ENCODE results near the gene UBE2E2. TPM values are rescaled to one million over a fixed set of nuclear protein-coding genes. Genes with fewer than 3 reads are reported as not detected.
A peak's percentile ranks its signal among the peaks of the same experiment; 100 is the strongest.
"Not testable (repeated sequence)": the region's sequence is repeated elsewhere in the genome, so short reads cannot be mapped to it uniquely, and the experiment has no call there.

Gene UBE2E2
- total RNA-seq, 1 donor from 2014 or later, result 61.3 TPM

DNA sequence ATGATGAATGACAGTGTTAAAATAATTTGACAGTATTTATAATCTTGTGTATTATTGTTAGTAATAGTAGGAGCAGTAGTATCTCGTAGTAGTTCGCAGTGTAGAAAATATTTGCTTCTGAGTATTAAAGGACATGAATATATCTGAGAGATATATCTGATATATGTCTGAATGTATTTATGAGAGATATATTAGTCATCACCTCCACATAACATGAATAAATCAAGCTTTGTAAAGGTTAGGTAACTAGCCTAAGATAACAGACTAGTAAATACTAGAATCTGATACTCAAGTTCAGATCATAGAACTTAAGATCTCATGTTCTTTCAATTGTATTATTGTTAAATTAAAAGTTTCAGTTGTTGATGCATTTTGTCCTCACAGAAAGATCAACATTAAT is 130.5 kb downstream of the UBE2E2 start:
- Histone ChIP-seq H3K4me3 (ENCODE audit: low read depth, low read length) (no peak overlapping the region), H3K27me3 (ENCODE audit: control insufficient read depth, insufficient read depth, low read length) (no peaks in the 10 kb centered on the region), H3K36me3 (ENCODE audit: control insufficient read depth, insufficient read depth, low read length) (no peaks in the 10 kb centered on the region)
- FAIRE-seq (no peak), DNase-seq (ENCODE audit: low read depth) (peak; percentile 63)
- TF ChIP-seq, protein P1, sequence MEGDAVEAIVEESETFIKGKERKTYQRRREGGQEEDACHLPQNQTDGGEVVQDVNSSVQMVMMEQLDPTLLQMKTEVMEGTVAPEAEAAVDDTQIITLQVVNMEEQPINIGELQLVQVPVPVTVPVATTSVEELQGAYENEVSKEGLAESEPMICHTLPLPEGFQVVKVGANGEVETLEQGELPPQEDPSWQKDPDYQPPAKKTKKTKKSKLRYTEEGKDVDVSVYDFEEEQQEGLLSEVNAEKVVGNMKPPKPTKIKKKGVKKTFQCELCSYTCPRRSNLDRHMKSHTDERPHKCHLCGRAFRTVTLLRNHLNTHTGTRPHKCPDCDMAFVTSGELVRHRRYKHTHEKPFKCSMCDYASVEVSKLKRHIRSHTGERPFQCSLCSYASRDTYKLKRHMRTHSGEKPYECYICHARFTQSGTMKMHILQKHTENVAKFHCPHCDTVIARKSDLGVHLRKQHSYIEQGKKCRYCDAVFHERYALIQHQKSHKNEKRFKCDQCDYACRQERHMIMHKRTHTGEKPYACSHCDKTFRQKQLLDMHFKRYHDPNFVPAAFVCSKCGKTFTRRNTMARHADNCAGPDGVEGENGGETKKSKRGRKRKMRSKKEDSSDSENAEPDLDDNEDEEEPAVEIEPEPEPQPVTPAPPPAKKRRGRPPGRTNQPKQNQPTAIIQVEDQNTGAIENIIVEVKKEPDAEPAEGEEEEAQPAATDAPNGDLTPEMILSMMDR (IDR thresholded peaks at IDR 0.05; ENCODE audit: insufficient read depth, low read length, severe bottlenecking), result no peak

DNA sequence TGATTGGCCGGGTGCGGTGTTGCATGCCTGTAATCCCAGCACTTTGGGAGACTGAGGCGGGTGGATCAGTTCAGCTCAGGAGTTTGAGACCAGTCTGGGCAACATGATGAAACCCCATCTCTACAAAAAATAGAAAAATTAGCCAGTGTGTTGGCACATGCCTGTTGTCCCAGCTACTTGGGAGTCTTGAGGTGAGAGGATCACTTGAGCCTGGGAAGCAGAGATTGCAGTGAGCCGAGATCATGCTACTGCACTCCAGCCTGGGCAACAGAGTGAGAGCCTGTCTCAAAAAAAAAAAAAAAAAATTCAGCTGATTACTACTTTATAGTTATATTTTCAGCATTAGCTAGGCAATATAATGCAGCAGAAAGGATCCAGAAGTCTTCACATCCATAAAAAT is 133.7 kb downstream of the UBE2E2 start:
- FAIRE-seq; DNase-seq (ENCODE audit: low read depth); H3K4me3 ChIP-seq (ENCODE audit: low read depth, low read length); H3K36me3 ChIP-seq (ENCODE audit: control insufficient read depth, insufficient read depth, low read length); H3K27me3 ChIP-seq (ENCODE audit: control insufficient read depth, insufficient read depth, low read length): not testable (repeated sequence)

DNA sequence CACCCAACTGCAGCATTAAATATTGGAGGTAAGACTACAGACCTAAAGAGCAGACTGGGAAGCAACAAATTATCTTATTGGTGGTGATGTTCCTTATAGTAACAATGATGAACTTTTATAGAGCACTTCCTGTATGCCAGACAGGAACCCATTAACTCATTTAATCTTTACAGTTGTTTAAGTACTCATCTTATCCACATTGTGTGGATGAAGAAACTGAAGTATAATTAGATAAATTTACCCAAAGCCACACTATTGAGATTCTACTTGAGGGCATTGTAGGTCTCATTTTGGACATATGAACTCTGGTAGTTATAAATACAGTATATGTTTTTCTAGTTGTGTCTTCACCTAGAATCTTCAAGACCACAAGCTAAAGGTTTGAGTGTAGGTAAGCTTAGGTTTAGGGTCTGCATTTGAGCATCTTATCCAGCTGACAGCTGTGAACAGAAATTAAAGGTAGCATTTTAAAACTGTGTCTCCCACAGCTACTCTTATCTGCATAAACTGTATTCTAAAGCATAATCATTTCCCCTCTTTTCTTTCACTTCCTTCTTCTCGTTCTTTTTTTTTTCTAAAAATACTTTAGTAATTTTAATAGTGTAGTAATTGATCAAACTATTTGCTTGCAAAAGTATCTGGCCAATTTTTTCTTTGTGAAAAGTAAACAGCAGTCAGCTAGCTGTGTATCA is 138.2 kb downstream of the UBE2E2 start:
- DNase-seq (ENCODE audit: low read depth) (no peak), FAIRE-seq (no peak)
- Histone ChIP-seq H3K27me3 (ENCODE audit: control insufficient read depth, insufficient read depth, low read length) (no peaks in the 10 kb centered on the region), H3K4me3 (ENCODE audit: low read depth, low read length) (no peak overlapping the region), H3K36me3 (ENCODE audit: control insufficient read depth, insufficient read depth, low read length) (no peaks in the 10 kb centered on the region)
- TF ChIP-seq, protein P1 (IDR thresholded peaks at IDR 0.05; ENCODE audit: insufficient read depth, low read length, severe bottlenecking), result no peak

DNA sequence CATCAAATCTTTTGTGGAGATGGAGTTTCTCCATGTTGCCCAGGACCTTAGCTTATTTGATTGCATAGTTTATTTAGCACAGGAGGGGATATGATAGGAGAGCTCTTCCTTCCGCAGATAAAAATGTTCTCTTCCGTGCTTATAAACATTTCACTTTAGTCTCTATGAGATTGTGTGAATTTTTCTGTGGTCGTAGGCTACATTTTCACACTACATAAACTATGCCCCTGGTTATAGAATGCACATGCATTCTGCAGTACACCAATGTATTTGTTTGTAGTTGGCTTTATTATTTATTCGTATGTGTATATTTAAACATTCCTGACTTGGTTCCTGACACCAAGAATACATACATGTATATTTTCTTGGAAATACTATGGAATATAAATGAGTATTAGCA is 139.2 kb downstream of the UBE2E2 start:
- no peak for FAIRE-seq
- no peaks in the 10 kb centered on the region for H3K36me3 ChIP-seq (ENCODE audit: control insufficient read depth, insufficient read depth, low read length)

DNA sequence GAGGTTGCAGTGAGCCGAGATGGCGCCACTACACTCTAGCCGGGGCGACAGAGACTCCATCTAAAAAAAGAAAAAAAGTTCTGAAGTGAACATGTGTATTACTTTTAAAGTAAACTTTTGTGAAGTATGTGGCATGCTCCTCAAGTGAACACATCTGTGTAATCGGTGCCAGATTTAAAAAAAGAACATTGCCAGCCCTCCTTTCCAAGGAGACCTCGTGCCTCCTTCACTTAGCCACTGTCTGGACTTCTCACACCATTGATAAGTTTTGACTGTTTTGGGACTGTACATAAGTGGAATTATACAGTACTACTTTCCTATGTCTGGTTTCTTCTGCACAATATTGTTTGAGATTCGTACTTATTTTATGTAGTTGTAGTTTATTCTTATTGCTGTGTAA is 140.4 kb downstream of the UBE2E2 start:
- Histone ChIP-seq H3K36me3 (ENCODE audit: control insufficient read depth, insufficient read depth, low read length) (no peaks in the 10 kb centered on the region), H3K4me3 (ENCODE audit: low read depth, low read length) (no peak overlapping the region), H3K27me3 (ENCODE audit: control insufficient read depth, insufficient read depth, low read length) (no peaks in the 10 kb centered on the region)
- FAIRE-seq, result no peak
- TF ChIP-seq, protein P1 (IDR thresholded peaks at IDR 0.05; ENCODE audit: insufficient read depth, low read length, severe bottlenecking), result no peak
- no peak for DNase-seq (ENCODE audit: low read depth)

More for the DNA sequence above, 139.2 kb downstream of the UBE2E2 start:
- no peak for DNase-seq (ENCODE audit: low read depth)
- TF ChIP-seq, protein P1 (IDR thresholded peaks at IDR 0.05; ENCODE audit: insufficient read depth, low read length, severe bottlenecking), result no peak
- Histone ChIP-seq H3K4me3 (ENCODE audit: low read depth, low read length) (no peak overlapping the region), H3K27me3 (ENCODE audit: control insufficient read depth, insufficient read depth, low read length) (no peaks in the 10 kb centered on the region)

DNA sequence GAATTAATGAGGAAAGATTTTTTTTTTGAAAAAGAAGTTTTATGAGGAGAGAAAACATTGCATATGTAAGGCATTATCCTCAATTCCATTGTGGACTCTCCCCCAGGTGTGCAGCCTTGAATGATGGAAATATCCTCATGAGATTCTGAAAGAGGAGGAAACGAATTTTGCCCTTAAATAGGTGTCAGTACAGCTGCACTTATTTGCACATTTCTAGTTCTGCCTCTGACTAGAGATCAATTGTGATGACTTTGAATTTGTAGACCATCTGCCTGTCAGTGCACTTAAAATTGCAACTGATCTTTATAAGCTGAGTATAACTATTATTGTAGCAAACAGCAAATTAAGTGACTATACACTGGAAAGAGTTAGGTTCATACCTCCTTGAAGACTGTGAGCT is 141.8 kb downstream of the UBE2E2 start:
- FAIRE-seq (no peak), DNase-seq (ENCODE audit: low read depth) (no peak)
- H3K4me3 ChIP-seq (ENCODE audit: low read depth, low read length), result no peak overlapping the region
- TF ChIP-seq, protein P1 (IDR thresholded peaks at IDR 0.05; ENCODE audit: insufficient read depth, low read length, severe bottlenecking), result no peak
- no peaks in the 10 kb centered on the region for H3K27me3 ChIP-seq (ENCODE audit: control insufficient read depth, insufficient read depth, low read length)
- H3K36me3 ChIP-seq (ENCODE audit: control insufficient read depth, insufficient read depth, low read length), result no peaks in the 10 kb centered on the region

DNA sequence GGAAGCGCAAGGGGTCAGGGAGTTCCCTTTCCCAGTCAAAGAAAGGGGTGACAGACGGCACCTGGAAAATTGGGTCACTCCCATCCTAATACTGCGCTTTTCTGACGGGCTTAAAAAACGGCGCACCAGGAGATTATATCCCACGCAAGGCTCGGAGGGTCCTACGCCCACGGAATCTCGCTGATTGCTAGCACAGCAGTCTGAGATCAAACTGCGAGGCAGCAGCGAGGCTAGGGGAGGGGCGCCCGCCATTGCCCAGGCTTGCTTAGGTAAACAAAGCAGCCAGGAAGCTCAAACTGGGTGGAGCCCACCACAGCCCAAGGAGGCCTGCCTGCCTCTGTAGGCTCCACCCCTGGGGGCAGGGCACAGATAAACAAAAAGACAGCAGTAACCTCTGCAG is 146.3 kb downstream of the UBE2E2 start:
- H3K27me3 ChIP-seq (ENCODE audit: control insufficient read depth, insufficient read depth, low read length); DNase-seq (ENCODE audit: low read depth); FAIRE-seq; H3K36me3 ChIP-seq (ENCODE audit: control insufficient read depth, insufficient read depth, low read length); H3K4me3 ChIP-seq (ENCODE audit: low read depth, low read length): not testable (repeated sequence)
